Cardiac muscle cell (in vitro differentiated cells and primary cell): Measurements from ENCODE around the gene MTERF4. TPM values are rescaled to one million over a fixed set of nuclear protein-coding genes. Genes with fewer than 3 reads are reported as not detected.

Source experiments
- DNase-seq, 2 donors: peaks; one replicate each; pipeline versions ENCODE4 v3.0.0 to v3.0.0-alpha.2; 2010 to 2017; ENCODE audit warnings: low read depth in 1 of 2, low spot score in 1 of 2
- H3K27ac ChIP-seq: fragments of 200-600 bp; sonication (generic); 2 replicates; pipeline ENCODE4 v1.5.1; 2016
- H3K27me3 ChIP-seq: fragments of 200-600 bp; sonication (generic); 2 replicates; pipeline ENCODE4 v1.6.0; 2016; ENCODE audit warnings: control low read depth
- H3K36me3 ChIP-seq: fragments of 200-600 bp; sonication (generic); 2 replicates; pipeline ENCODE4 v1.5.1; 2016; ENCODE audit warnings: control low read depth
- H3K4me1 ChIP-seq: fragments of 200-600 bp; sonication (generic); 2 replicates; pipeline ENCODE4 v1.8.1; 2017; ENCODE audit warnings: low read depth, mild to moderate bottlenecking, mixed run types
- H3K4me3 ChIP-seq: fragments of 200-600 bp; sonication (generic); 2 replicates; pipeline ENCODE4 v1.5.1; 2016; ENCODE audit warnings: mild to moderate bottlenecking
- H3K9me3 ChIP-seq: fragments of 200-600 bp; sonication (generic); 2 replicates; pipeline ENCODE4 v1.5.1; 2017; ENCODE audit warnings: low read depth, mild to moderate bottlenecking, control low read depth
- polyA plus RNA-seq: library from polyadenylated mRNA; unstranded; fragments of >200 nt; fragmentation: Nextera tagmentation; extraction: Ambion mirVana; gene quantifications from 2 replicates; pipeline ENCODE4 v1.2.1, GENCODE V29; 2016
- total RNA-seq: library from RNA; depleted of rRNA; stranded (reverse); fragments of >200 nt; gene quantifications from 2 replicates; pipeline ENCODE4 v1.2.3, GENCODE V29; 2016
- TF ChIP-seq, protein P1 (sequence below): IDR thresholded peaks from 2 replicates; pipeline ENCODE4 v1.5.1; 2012; ENCODE audit warnings: low read depth, mild to moderate bottlenecking, low read length

The MTERF4 gene
- total and polyA plus RNA-seq, 2 experiments from 2014 or later: 26.9 to 105 TPM

DNA sequence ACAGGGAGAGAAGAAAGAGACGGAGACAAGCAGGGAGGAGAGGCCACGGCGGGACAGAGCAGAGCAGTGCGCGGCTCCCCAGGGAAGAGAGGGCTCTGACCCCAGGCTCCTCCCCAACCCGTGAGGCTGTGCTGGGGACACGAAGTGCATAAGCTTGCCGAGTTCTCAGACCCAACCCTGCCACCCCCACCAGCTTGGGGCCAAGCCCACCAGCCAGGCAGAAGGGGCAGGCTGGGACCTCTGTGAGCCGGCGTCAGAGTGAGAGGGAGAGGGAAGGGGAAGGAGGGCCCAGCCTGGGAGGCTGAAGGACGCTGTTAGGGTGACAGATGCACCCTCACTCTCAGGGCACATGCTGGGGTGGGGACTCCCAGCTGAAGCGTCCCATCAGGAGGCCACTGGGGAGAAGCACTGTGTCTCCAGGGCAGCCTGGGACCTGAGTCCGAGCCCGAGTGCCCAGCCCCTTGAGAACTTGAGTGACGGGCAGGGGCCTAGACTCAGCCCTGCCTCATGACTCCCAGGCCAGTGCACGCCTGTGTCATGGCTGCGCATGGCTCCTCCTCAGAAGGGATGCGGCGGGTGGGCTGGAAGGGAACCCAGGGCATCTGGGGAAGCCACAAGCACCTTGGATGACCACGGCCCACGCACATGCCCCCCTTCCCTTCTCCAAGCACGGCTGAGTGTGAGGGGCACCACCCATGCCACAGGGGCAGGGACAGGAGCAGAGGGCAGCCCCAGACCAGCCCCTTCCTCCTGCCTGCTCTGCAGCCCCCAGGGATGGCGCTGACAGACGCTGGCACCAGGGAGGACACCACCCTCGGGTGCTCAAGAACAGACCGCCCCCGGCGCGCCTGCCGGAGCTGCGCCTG, 31.0 kb downstream of the MTERF4 start:
- H3K9me3 ChIP-seq: no peaks in the 10 kb centered on the region
- no peaks in the 10 kb centered on the region for H3K27me3 ChIP-seq
- H3K4me1 ChIP-seq: no peaks in the 10 kb centered on the region
- peaks cover 8% of the 10 kb centered on the region for H3K36me3 ChIP-seq
- TF ChIP-seq, protein P1, sequence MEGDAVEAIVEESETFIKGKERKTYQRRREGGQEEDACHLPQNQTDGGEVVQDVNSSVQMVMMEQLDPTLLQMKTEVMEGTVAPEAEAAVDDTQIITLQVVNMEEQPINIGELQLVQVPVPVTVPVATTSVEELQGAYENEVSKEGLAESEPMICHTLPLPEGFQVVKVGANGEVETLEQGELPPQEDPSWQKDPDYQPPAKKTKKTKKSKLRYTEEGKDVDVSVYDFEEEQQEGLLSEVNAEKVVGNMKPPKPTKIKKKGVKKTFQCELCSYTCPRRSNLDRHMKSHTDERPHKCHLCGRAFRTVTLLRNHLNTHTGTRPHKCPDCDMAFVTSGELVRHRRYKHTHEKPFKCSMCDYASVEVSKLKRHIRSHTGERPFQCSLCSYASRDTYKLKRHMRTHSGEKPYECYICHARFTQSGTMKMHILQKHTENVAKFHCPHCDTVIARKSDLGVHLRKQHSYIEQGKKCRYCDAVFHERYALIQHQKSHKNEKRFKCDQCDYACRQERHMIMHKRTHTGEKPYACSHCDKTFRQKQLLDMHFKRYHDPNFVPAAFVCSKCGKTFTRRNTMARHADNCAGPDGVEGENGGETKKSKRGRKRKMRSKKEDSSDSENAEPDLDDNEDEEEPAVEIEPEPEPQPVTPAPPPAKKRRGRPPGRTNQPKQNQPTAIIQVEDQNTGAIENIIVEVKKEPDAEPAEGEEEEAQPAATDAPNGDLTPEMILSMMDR: no peak
- DNase-seq: no peak
- H3K4me3 ChIP-seq: no peak overlapping the region
- H3K27ac ChIP-seq: no peak overlapping the region

GRCh38 chr2:241070361-241070760, 31.7 kb downstream of the MTERF4 start:
- DNase-seq: no peak
- H3K4me3 ChIP-seq: no peak overlapping the region
- TF ChIP-seq, protein P1: no peak
- no peaks in the 10 kb centered on the region for H3K9me3 ChIP-seq
- no peak overlapping the region for H3K27ac ChIP-seq
- peaks cover 7% of the 10 kb centered on the region for H3K36me3 ChIP-seq
- no peaks in the 10 kb centered on the region for H3K4me1 ChIP-seq
- H3K27me3 ChIP-seq: no peaks in the 10 kb centered on the region

- Histone ChIP-seq H3K36me3 (peaks cover 2% of the 10 kb centered on the region), H3K27me3 (no peaks in the 10 kb centered on the region), H3K27ac (no peak overlapping the region), H3K4me3 (no peak overlapping the region), H3K9me3 (no peaks in the 10 kb centered on the region), H3K4me1 (no peaks in the 10 kb centered on the region)
- no peak for DNase-seq
- TF ChIP-seq, protein P1: no peak
Observed at GRCh38 chr2:241069821-241070281, 32.2 kb downstream of the MTERF4 start.

GRCh38 chr2:241068942-241069810, 32.9 kb downstream of the MTERF4 start:
- no peaks in the 10 kb centered on the region for H3K9me3 ChIP-seq
- no peak overlapping the region for H3K4me3 ChIP-seq
- no peak overlapping the region for H3K27ac ChIP-seq
- no peaks in the 10 kb centered on the region for H3K4me1 ChIP-seq
- no peak for DNase-seq
- no peaks in the 10 kb centered on the region for H3K36me3 ChIP-seq
- H3K27me3 ChIP-seq: no peaks in the 10 kb centered on the region
- TF ChIP-seq, protein P1: no peak

- H3K36me3 ChIP-seq: no peaks in the 10 kb centered on the region
- no peak for DNase-seq
- no peaks in the 10 kb centered on the region for H3K4me1 ChIP-seq
- H3K9me3 ChIP-seq: no peaks in the 10 kb centered on the region
- H3K4me3 ChIP-seq: no peak overlapping the region
- H3K27me3 ChIP-seq: no peaks in the 10 kb centered on the region
- no peak overlapping the region for H3K27ac ChIP-seq
- TF ChIP-seq, protein P1: no peak
Observed at GRCh38 chr2:241068136-241068941, 33.7 kb downstream of the MTERF4 start.
